ENCODE results near the gene AFG3L2.

DNA sequence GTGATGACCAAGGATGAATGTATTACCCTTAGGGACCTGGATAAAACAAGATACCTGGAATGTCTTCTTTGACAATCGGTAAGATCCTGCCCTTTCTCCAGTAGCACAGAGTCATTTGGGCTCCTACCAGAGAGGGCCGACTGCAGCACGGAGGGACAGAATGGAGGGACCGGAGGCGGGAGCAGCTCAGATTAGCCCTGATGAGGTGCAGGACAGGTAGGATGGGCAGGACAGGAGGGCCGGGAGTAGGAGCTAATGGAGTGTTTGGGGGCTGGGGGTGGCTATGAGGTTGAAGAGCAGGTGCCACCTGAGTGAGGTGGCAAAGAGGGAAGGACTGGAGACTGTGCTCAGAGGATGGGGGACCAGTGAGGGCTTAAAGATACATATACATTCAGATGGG lies 20.8 kb upstream of the AFG3L2 start:
- TF ChIP-seq, protein P1, sequence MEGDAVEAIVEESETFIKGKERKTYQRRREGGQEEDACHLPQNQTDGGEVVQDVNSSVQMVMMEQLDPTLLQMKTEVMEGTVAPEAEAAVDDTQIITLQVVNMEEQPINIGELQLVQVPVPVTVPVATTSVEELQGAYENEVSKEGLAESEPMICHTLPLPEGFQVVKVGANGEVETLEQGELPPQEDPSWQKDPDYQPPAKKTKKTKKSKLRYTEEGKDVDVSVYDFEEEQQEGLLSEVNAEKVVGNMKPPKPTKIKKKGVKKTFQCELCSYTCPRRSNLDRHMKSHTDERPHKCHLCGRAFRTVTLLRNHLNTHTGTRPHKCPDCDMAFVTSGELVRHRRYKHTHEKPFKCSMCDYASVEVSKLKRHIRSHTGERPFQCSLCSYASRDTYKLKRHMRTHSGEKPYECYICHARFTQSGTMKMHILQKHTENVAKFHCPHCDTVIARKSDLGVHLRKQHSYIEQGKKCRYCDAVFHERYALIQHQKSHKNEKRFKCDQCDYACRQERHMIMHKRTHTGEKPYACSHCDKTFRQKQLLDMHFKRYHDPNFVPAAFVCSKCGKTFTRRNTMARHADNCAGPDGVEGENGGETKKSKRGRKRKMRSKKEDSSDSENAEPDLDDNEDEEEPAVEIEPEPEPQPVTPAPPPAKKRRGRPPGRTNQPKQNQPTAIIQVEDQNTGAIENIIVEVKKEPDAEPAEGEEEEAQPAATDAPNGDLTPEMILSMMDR (IDR thresholded peaks at IDR 0.05; ENCODE audit: low read length), result no peak
- TF ChIP-seq EZH2 (IDR thresholded peaks at IDR 0.05; ENCODE audit: borderline replicate concordance, low read length), result no peak

All from OCI-LY1 (cell line).